ENCODE measurements around the gene SCO2. TPM values are rescaled to one million over a fixed set of nuclear protein-coding genes. Genes with fewer than 3 reads are reported as not detected.
A peak's percentile ranks its signal among the peaks of the same experiment; 100 is the strongest.

Gene SCO2
- total RNA-seq, 4 donors from 2014 or later: 5.1 to 14.9 (median 6.7) TPM

DNA sequence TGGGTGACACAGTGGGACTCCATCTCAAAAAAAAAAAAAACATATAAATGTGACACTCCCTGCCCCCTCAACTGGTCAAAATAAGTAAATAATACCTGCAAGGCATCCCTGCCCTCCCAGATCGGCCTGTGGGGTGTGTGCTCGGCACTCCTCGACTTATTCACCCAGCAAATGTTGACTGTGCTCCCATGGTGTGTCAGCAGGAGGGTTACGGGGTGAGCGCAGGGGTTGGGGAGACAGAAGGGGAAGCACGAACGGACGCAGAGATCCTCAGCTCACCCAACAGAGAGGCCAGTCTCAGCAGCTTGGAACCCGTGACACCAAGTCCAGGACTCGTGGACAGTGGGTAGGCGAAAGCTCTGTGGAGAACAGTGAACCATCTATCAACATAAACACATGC is 45.7 kb downstream of the SCO2 start:
- Histone ChIP-seq H3K9me3 (no peaks in the 10 kb centered on the region), H3K4me1 (peaks cover 12 to 37% (median 14%) of the 10 kb centered on the region in 3 donors), H3K36me3 (no peaks in the 10 kb centered on the region), H3K27me3 (peaks cover 0 to 63% (median 6%) of the 10 kb centered on the region in 4 donors), H3K27ac (no peak overlapping the region), H3K4me3 (no peak overlapping the region)
- WGBS, 2 donors: 58 to 63% methylated on average over 11 of the region's 11 CpGs
- TF ChIP-seq, protein P1, sequence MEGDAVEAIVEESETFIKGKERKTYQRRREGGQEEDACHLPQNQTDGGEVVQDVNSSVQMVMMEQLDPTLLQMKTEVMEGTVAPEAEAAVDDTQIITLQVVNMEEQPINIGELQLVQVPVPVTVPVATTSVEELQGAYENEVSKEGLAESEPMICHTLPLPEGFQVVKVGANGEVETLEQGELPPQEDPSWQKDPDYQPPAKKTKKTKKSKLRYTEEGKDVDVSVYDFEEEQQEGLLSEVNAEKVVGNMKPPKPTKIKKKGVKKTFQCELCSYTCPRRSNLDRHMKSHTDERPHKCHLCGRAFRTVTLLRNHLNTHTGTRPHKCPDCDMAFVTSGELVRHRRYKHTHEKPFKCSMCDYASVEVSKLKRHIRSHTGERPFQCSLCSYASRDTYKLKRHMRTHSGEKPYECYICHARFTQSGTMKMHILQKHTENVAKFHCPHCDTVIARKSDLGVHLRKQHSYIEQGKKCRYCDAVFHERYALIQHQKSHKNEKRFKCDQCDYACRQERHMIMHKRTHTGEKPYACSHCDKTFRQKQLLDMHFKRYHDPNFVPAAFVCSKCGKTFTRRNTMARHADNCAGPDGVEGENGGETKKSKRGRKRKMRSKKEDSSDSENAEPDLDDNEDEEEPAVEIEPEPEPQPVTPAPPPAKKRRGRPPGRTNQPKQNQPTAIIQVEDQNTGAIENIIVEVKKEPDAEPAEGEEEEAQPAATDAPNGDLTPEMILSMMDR (IDR thresholded peaks at IDR 0.05): no peak
- no peak for TF ChIP-seq POLR2A (IDR thresholded peaks at IDR 0.05)
- DNase-seq: no peak
- intact Hi-C loops (cut with DNase I): no loop called here

- H3K4me1 ChIP-seq: peaks cover 23 to 49% (median 25%) of the 10 kb centered on the region in 3 donors
- TF ChIP-seq, protein P1 (IDR thresholded peaks at IDR 0.05): no peak
- TF ChIP-seq POLR2A (IDR thresholded peaks at IDR 0.05): no peak
- no peak overlapping the region for H3K4me3 ChIP-seq
- DNase-seq: no peak
- intact Hi-C loops (cut with DNase I): no loop called here
- H3K36me3 ChIP-seq: no peaks in the 10 kb centered on the region
- H3K9me3 ChIP-seq: no peaks in the 10 kb centered on the region
- 88% methylated on average over 10 of the region's 12 CpGs; no CpG with 5 or more reads in 1 of the 2 donors for WGBS, 2 donors
- H3K27ac ChIP-seq: no peak overlapping the region
- H3K27me3 ChIP-seq: peaks cover 0 to 45% (median 6%) of the 10 kb centered on the region in 4 donors
These were observed 47.5 kb downstream of the SCO2 start for GRCh38 chr22:50477923-50478322.

- intact Hi-C loops (cut with DNase I): no loop called here
These were observed 48.5 kb downstream of the SCO2 start for GRCh38 chr22:50476868-50477267.

GRCh38 chr22:50475652-50476002 is 49.8 kb downstream of the SCO2 start:
- Histone ChIP-seq H3K27ac (peak overlapping the region in 3 of 4 donors; percentile 94 to 95 (median 94)), H3K27me3 (peaks cover 0 to 22% (median 0%) of the 10 kb centered on the region in 4 donors), H3K36me3 (no peaks in the 10 kb centered on the region), H3K4me3 (peak overlapping the region in 3 of 4 donors; percentile 75 to 84 (median 77)), H3K9me3 (no peaks in the 10 kb centered on the region), H3K4me1 (peaks cover 40 to 53% (median 42%) of the 10 kb centered on the region in 3 donors)
- DNase-seq: no peak
- intact Hi-C loops (cut with DNase I): no loop called here
- WGBS, 2 donors: 85 to 87% methylated on average over 6 of the region's 6 CpGs
- TF ChIP-seq POLR2A (IDR thresholded peaks at IDR 0.05): no peak
- TF ChIP-seq, protein P1 (IDR thresholded peaks at IDR 0.05): no peak

More at GRCh38 chr22:50476868-50477267, 48.5 kb downstream of the SCO2 start:
- no peaks in the 10 kb centered on the region for H3K9me3 ChIP-seq
- DNase-seq: no peak
- no peaks in the 10 kb centered on the region for H3K36me3 ChIP-seq
- H3K4me1 ChIP-seq: peaks cover 29 to 52% (median 31%) of the 10 kb centered on the region in 3 donors
- H3K27ac ChIP-seq: no peak overlapping the region
- 52 to 54% methylated on average over 7 of the region's 7 CpGs for WGBS, 2 donors
- H3K27me3 ChIP-seq: peaks cover 0 to 34% (median 3%) of the 10 kb centered on the region in 4 donors
- H3K4me3 ChIP-seq: no peak overlapping the region
- TF ChIP-seq, protein P1 (IDR thresholded peaks at IDR 0.05): no peak
- TF ChIP-seq POLR2A (IDR thresholded peaks at IDR 0.05): no peak

DNA sequence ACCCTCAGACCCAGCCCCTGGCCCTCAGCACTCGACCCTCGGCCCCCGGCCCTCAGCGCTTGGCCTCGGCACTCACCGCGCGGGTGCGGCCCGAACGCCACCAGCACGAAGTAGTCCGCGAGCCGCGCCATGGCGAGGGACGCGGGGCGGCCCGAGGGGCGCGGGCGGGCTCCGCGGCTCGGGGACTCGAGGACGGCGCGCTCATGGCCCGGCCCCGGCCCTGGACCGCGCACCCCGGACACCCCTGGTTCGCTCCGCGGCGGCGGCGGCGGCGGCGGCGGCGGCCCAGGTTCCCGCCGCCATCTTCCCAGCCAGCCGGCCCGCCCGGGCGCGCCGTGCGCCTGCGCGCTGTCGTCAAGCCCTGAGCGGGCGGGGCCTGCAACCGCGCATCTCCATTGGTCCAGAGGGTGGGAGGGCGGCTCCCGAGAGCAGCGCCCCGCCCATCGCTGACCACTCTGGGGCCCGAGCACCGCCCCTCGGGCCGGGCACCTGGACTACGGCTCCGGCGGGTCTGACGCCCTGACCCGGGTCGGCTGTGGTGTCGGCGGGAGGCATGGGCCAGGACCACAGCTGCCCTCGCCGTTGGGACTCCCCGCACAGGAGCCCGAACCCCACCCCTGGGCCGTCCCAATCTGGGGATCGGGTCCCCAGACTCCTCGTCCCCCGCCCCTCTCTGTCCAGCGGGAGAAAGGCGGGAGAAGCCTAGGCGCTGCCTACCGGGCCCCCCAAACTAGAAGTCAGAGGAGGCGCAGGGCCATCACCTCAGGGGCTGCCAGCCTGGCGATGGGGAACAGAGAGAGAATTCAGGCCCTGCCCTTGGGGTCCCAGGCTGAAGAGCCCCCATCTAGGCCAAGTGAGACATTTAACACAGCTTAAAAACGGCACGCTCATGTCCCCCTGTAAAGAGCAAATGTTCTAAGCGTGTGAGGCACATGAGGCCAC is 50.4 kb downstream of the SCO2 start, which contains the start of gene SBF1:
Gene SBF1, minus strand, starts transcription at position 326 of the 942 bp plus-strand sequence. Its CDS starts 195 bp downstream, at position 131.
- H3K9me3 ChIP-seq: no peaks in the 10 kb centered on the region
- peaks cover 0 to 15% (median 0%) of the 10 kb centered on the region in 4 donors for H3K27me3 ChIP-seq
- intact Hi-C loops (cut with DNase I): no loop called here
- peak in 3 of 4 donors; percentile 70 to 80 (median 73) for TF ChIP-seq POLR2A (IDR thresholded peaks at IDR 0.05)
- TF ChIP-seq, protein P1 (IDR thresholded peaks at IDR 0.05): no peak
- peaks cover 47 to 59% (median 48%) of the 10 kb centered on the region in 3 donors for H3K4me1 ChIP-seq
- WGBS, 2 donors: 27 to 30% methylated on average over 3 of the region's 97 CpGs
- peak within 1 kb of the TSS; percentile 94 to 95 (median 94) for H3K27ac ChIP-seq
- peak; percentile 43 for DNase-seq
- peak within 1 kb of the TSS; percentile 65 to 84 (median 76) for H3K4me3 ChIP-seq
- no peaks in the 10 kb centered on the region for H3K36me3 ChIP-seq
